HCT116 (cell line): ENCODE measurements around the gene ACP5. TPM values are rescaled to one million over a fixed set of nuclear protein-coding genes. Genes with fewer than 3 reads are reported as not detected.
A peak's percentile ranks its signal among the peaks of the same experiment; 100 is the strongest.

Experiments
- ATAC-seq: fragments of 200-7000 bp; cut with Tn5 transposase; 2 replicates; pipeline ENCODE4 v1.9.1; 2020; ENCODE audit warnings: mild to moderate bottlenecking, moderate library complexity
- BruUV-seq: library from RNA; stranded (reverse); fragments of 400-500 nt; replicated peaks from 2 replicates; lab custom pipeline; 2021; lab: Mats Ljungman, UMichigan
- CTCF ChIA-PET: fragments of 300-600 bp; sonication (Branson Sonifier 250); formaldehyde crosslinking; loops from one replicate; lab custom pipeline; 2021; ENCODE audit warnings: antibody characterized with exemption; lab: Charles Lee
- POLR2A ChIA-PET: fragments of 300-600, 350-600 bp; sonication (Branson Sonifier 250); formaldehyde crosslinking; loops from one replicate; lab custom pipeline; 2021; ENCODE audit warnings: antibody characterized with exemption; lab: Charles Lee
- RAD21 ChIA-PET, 2 experiments: fragments of 300-600 bp; sonication (Branson Sonifier 250); formaldehyde crosslinking; loops; one replicate each; lab custom pipeline; 2023; ENCODE audit warnings: low total read pairs in 2 of 2; ENCODE audit not compliant: uncharacterized antibody in 2 of 2, unreplicated experiment in 2 of 2, low non-redundant PET in 1 of 2; lab: Charles Lee
- DNase-seq: peaks from one replicate; pipeline ENCODE4 v3.0.0-alpha.2; 2010; ENCODE audit warnings: low read depth, low spot score
- H2AFZ ChIP-seq: fragments of 200-600 bp; shearing (Covaris generic), sonication (generic); 2 replicates; pipeline ENCODE4 v1.6.1; 2017; ENCODE audit warnings: low read depth, mixed run types, mixed read lengths, antibody characterized with exemption, low read length; ENCODE audit not compliant: poor library complexity, severe bottlenecking
- H3K27ac ChIP-seq: 2 replicates; pipeline ENCODE4 v1.5.1; 2012; ENCODE audit warnings: low read depth, low read length
- H3K27me3 ChIP-seq: fragments of 200-600 bp; sonication (generic); 2 replicates; pipeline ENCODE4 v1.6.1; 2016; ENCODE audit warnings: mixed run types, low read length, mixed read lengths; ENCODE audit not compliant: insufficient read depth
- H3K36me3 ChIP-seq, 2 experiments: fragments of 200-500 bp in 1 of 2; fragments of 200-600 bp in 1 of 2; sonication (Bioruptor generic) in 1 of 2; sonication (generic) in 1 of 2; 2 replicates each; pipeline versions ENCODE4 v1.5.1 to v1.6.1; 2014 to 2016; ENCODE audit warnings: low read length in 2 of 2, inconsistent platforms in 1 of 2, mixed read lengths in 1 of 2, mixed run types in 1 of 2; ENCODE audit not compliant: insufficient read depth in 2 of 2, control insufficient read depth in 1 of 2
- H3K4me1 ChIP-seq, 2 experiments: fragments of 200-600 bp in 1 of 2; sonication (generic) in 1 of 2; 2 replicates each; pipeline versions ENCODE4 v1.5.1 to v1.6.1; 2012 to 2017; ENCODE audit warnings: low read length in 2 of 2, inconsistent platforms in 1 of 2, mild to moderate bottlenecking in 1 of 2, mixed read lengths in 1 of 2, mixed run types in 1 of 2, moderate library complexity in 1 of 2; ENCODE audit not compliant: insufficient read depth in 2 of 2, control insufficient read depth in 1 of 2
- H3K4me2 ChIP-seq: fragments of 200-600 bp; sonication (generic); 2 replicates; pipeline ENCODE4 v1.6.1; 2017; ENCODE audit warnings: mixed run types, low read length, mixed read lengths
- H3K4me3 ChIP-seq, 2 experiments: fragments of 200-600 bp in 1 of 2; sonication (generic) in 1 of 2; replicated peaks in 1 of 2; 2 replicates each; pipeline ENCODE4 v1.5.1; 2011 to 2016; ENCODE audit warnings: low read length in 2 of 2, control low read depth in 1 of 2, low read depth in 1 of 2, mild to moderate bottlenecking in 1 of 2, mixed read lengths in 1 of 2, mixed run types in 1 of 2
- H3K79me2 ChIP-seq: fragments of 200-600 bp; sonication (generic); 2 replicates; pipeline ENCODE4 v1.6.1; 2017; ENCODE audit warnings: mild to moderate bottlenecking, mixed run types, low read length, moderate library complexity, mixed read lengths; ENCODE audit not compliant: insufficient read depth
- H3K9ac ChIP-seq: fragments of 200-600 bp; sonication (generic); 2 replicates; pipeline ENCODE4 v1.6.1; 2016; ENCODE audit warnings: low read length, mixed read lengths
- H3K9me2 ChIP-seq: fragments of 200-600 bp; sonication (generic), shearing (Covaris generic); 2 replicates; pipeline ENCODE4 v1.6.1; 2017; ENCODE audit warnings: mixed run types, mild to moderate bottlenecking, moderate library complexity; ENCODE audit not compliant: insufficient read depth
- H3K9me3 ChIP-seq, 2 experiments: fragments of 200-500 bp in 1 of 2; fragments of 200-600 bp in 1 of 2; sonication (Bioruptor generic) in 1 of 2; sonication (generic) in 1 of 2; 2 replicates each; pipeline ENCODE4 v1.6.1; 2014 to 2017; ENCODE audit warnings: low read length in 2 of 2, mixed read lengths in 2 of 2, inconsistent platforms in 1 of 2, low read depth in 1 of 2, mild to moderate bottlenecking in 1 of 2, mixed run types in 1 of 2, moderate library complexity in 1 of 2; ENCODE audit not compliant: control insufficient read depth in 1 of 2, insufficient read depth in 1 of 2
- H4K20me1 ChIP-seq: fragments of 200-600 bp; sonication (generic), shearing (Covaris generic); 2 replicates; pipeline ENCODE4 v1.6.1; 2017; ENCODE audit warnings: mixed run types, mild to moderate bottlenecking, moderate library complexity; ENCODE audit not compliant: insufficient read depth
- CBX3 ChIP-seq: IDR thresholded peaks from 2 replicates; pipeline ENCODE4 v1.6.1; 2012; ENCODE audit warnings: low read depth
- EGR1 ChIP-seq: IDR thresholded peaks from 2 replicates; pipeline ENCODE4 v1.6.1; 2012; ENCODE audit warnings: low read depth
- EZH2phosphoT487 ChIP-seq: fragments of 200-600 bp; IDR thresholded peaks from 2 replicates; pipeline ENCODE4 v1.6.1; 2018; ENCODE audit warnings: antibody characterized with exemption, borderline replicate concordance
- FOSL1 ChIP-seq: IDR thresholded peaks from 2 replicates; pipeline ENCODE4 v1.6.1; 2012; ENCODE audit warnings: low read depth
- JUND ChIP-seq: IDR thresholded peaks from 2 replicates; pipeline ENCODE4 v1.6.1; 2012
- RAD21 ChIP-seq: IDR thresholded peaks from 2 replicates; pipeline ENCODE4 v1.6.1; 2012; ENCODE audit warnings: low read depth, mild to moderate bottlenecking
- REST ChIP-seq: IDR thresholded peaks from 2 replicates; pipeline ENCODE4 v1.6.1; 2012; ENCODE audit warnings: low read depth
- TCF7L2 ChIP-seq: IDR thresholded peaks from 2 replicates; pipeline ENCODE4 v1.7.0; 2011; ENCODE audit warnings: borderline replicate concordance, inconsistent platforms; ENCODE audit not compliant: insufficient read depth, insufficient read length; ENCODE audit errors: extremely low read depth
- ZBTB33 ChIP-seq: IDR thresholded peaks from 2 replicates; pipeline ENCODE4 v1.6.1; 2011; ENCODE audit warnings: mild to moderate bottlenecking, low read length, moderate library complexity; ENCODE audit not compliant: insufficient replicate concordance; ENCODE audit errors: extremely low read depth
- ZNF274 ChIP-seq: fragments of 200-500 bp; sonication (Bioruptor generic); IDR thresholded peaks from 2 replicates; pipeline ENCODE4 v1.6.1; 2014; ENCODE audit warnings: mild to moderate bottlenecking, low read depth, low read length, inconsistent platforms
- intact Hi-C: fragments of 100-400 bp; cut with micrococcal nuclease; formaldehyde crosslinking; loops from 2 replicates; pipeline ENCODE4 v1.10.0; 2022
- total RNA-seq: library from RNA; stranded (reverse); gene quantifications from one replicate; pipeline ENCODE4 v1.2.1, GENCODE V29; 2021; ENCODE audit not compliant: unreplicated experiment

Gene ACP5
- total RNA-seq, 1 experiment from 2014 or later = 1.2 TPM

GRCh38 chr19:11552666-11553372, 24.6 kb downstream of the ACP5 start (continued):
- no peak for TF ChIP-seq REST

- no TSS peak for BruUV-seq
- Histone ChIP-seq H3K36me3 (peaks cover 11 to 17% of the 10 kb centered on the region in 2 experiments; a peak in 3 of 4 replicates), H3K4me1 (no peaks in the 10 kb centered on the region), H3K4me2 (no peak overlapping the region), H3K27me3 (no peaks in the 10 kb centered on the region), H3K9me2 (no peaks in the 10 kb centered on the region), H3K9ac (no peak overlapping the region), H3K79me2 (peaks cover 23% of the 10 kb centered on the region), H3K27ac (no peak overlapping the region), H3K9me3 (no peaks in the 10 kb centered on the region), H4K20me1 (no peaks in the 10 kb centered on the region), H2AFZ (no peak overlapping the region), H3K4me3 (no peak overlapping the region)
- intact Hi-C loops = no loop called here
- ChIA-PET RAD21 (no interaction called here), CTCF (interaction anchor here (1.3 kb wide), 1 partner anchor 9 kb away, joined by 4 read pairs; no protein-coding TSS in a partner anchor), POLR2A (no interaction called here)
- ATAC-seq = peak; percentile 83
- DNase-seq = no peak
- TF ChIP-seq EGR1 (no peak), TCF7L2 (no peak), CBX3 (no peak), RAD21 (peak; percentile 61), EZH2phosphoT487 (no peak), FOSL1 (no peak), ZNF274 (no peak), REST (no peak), ZBTB33 (no peak), JUND (no peak)
These were observed 25.7 kb downstream of the ACP5 start for GRCh38 chr19:11551603-11552235.
